GM20000 (cell line): ENCODE results near the gene SLC25A41.

Source experiments
- DNase-seq: peaks from one replicate; pipeline ENCODE4 v3.0.0; 2012; ENCODE audit warnings: low spot score
- TF ChIP-seq, protein P1 (sequence below): IDR thresholded peaks from 2 replicates; pipeline ENCODE4 v1.5.1; 2012; ENCODE audit warnings: mild to moderate bottlenecking, control low read depth; ENCODE audit errors: extremely low read depth, missing control alignments

The SLC25A41 gene

DNA sequence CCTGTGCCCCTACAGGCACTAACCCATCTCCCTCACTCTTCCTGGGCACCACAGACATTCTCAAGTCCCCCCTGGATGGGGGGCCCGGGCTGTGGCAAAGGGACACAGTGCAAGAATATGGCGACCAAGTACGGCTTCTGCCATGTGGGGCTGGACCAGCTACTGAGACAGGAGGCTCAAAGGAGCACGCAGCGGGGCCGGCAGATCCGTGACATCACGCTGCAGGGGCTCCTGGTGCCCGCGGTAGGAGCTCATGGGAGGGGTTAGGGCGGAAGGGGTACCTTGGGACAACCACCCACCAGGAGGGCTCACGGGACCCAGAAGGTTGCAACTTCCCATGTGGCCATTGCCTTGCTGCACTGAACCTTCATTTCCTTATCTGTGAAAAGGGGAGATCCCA, 37.3 kb downstream of the SLC25A41 start:
- DNase-seq = no peak
- TF ChIP-seq, protein P1, sequence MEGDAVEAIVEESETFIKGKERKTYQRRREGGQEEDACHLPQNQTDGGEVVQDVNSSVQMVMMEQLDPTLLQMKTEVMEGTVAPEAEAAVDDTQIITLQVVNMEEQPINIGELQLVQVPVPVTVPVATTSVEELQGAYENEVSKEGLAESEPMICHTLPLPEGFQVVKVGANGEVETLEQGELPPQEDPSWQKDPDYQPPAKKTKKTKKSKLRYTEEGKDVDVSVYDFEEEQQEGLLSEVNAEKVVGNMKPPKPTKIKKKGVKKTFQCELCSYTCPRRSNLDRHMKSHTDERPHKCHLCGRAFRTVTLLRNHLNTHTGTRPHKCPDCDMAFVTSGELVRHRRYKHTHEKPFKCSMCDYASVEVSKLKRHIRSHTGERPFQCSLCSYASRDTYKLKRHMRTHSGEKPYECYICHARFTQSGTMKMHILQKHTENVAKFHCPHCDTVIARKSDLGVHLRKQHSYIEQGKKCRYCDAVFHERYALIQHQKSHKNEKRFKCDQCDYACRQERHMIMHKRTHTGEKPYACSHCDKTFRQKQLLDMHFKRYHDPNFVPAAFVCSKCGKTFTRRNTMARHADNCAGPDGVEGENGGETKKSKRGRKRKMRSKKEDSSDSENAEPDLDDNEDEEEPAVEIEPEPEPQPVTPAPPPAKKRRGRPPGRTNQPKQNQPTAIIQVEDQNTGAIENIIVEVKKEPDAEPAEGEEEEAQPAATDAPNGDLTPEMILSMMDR = no peak

DNA sequence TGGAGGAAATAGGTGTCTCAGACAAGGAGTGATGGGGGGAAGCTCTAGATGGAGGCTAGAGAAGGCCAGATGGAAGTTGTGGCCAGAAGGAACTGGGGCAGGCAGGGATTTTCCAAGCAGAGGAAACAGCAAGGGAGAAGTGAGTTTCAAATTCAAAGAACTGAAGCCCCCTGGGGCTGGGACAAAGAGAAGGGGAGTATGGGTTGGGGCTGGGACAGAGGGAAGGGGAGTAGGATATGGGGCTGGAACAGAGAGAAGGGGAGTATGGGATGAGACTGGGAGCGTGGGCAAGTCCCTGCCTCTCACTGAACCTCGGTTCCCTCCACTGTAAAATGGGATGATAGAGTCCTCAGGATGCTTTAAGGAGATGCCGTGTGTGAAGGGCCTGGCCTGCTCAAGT, 38.7 kb downstream of the SLC25A41 start:
- DNase-seq = no peak
- TF ChIP-seq, protein P1 = no peak

DNA sequence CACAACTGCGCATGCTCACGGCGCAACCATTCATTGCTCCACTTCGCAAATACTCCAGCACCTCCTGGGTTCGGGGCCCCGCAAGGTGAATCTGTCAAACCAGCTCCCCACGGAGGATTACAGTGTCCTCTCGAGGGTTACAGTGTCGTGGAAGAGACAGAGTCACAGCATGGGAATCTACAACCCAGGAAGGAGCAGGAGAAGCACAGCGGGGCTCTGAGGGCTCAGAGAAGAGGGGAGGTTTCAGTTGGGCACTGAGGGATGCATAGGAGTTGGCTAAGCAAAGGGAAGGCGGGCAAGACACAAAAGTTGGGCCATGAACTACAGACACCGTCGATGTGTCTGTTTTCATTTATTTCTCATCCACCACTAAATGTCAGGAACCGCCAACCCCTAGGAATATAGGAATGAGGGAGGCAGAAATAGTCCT, 39.6 kb downstream of the SLC25A41 start:
- TF ChIP-seq, protein P1 = no peak
- no peak for DNase-seq

DNA sequence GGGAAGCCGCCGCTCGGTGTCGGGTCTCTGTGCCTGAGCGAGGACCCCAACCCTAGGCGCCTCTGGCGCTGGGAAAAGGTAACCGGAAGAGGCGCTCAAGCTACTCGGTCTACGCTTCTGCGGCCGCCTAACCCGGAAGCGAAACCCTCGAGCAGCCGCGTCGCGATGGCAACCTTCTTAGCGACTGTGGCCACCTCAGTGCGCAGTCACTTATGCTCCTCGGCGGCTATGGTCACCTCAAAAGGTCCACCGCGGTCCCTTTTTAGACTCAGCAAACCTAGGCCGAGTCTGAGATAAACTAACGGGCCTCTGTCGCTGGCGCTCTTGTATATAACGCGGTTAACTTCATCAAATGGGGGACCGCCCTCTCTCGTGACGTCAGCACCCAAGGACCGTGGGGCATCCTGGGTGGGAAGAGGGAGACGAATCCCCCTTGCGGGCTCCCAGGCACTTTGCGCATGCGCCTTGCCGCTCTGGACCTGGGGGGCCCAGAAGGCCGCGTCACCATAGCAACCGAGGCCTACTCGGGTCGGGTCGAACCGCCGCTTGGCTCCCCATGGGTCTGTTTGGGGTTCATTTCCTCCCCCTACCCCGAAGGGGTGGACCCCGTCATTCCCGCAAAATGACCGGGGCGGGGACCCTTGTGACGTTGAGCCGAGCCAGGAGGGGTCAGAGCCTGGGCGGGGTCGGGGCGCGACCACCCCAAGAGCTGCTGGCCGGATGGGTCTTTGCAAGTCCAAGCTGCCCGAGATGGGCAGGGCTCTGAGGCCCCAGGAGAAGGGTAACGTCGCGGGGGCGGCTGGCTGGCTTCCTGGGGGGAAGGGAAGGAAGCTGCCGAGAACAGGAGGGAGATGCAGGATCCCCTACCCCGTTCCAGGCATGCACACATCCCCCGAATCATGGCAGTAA, 40.2 kb downstream of the SLC25A41 start, which contains the start of gene GTF2F1:
Gene GTF2F1, minus strand, starts transcription at position 91 of the 909 bp plus-strand sequence. CDS start 169 bp downstream, outside the sequence.
- TF ChIP-seq, protein P1 = no peak
- DNase-seq = peak; percentile 96

DNA sequence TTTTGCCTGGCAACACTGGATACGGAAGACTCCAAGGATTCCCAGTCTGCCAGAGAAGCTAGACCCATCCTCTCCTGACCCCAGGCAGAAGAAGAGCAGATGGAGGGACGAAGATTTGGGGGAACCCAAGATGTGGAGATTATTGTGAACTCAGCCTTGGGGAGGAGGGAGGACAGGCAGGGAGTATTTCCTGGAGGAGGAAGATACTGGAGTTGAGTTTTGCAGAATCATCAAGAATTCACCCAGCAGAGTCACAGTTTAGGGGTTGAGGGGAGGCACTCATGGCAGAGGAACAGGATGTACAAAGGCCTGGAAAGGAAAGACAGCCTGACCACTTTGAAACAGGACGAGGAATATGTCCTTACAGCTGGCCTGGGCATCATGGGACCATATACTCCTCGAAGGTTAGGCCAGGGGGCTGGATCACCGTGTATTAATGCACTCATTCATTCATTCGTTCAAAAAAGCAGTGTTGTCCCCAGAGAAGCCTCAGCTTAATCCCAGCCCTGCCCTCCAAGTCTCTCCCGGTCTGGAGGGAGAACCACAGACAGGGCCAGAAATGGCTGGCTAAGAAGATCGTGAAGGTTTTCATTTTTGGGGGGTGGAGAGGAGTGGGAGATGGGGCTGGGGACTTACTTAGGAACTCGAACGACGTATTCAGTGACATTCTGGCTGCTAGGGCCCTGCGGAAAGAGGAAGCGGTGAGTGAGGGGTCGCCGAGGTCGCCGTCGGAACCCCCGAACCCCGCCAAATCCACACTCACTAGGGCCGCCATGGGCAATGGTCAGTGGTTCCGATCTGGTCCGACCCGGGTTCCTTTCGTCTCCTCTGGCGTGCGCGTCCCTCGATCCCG, 41.1 kb downstream of the SLC25A41 start:
- TF ChIP-seq, protein P1 = no peak
- no peak for DNase-seq

DNA sequence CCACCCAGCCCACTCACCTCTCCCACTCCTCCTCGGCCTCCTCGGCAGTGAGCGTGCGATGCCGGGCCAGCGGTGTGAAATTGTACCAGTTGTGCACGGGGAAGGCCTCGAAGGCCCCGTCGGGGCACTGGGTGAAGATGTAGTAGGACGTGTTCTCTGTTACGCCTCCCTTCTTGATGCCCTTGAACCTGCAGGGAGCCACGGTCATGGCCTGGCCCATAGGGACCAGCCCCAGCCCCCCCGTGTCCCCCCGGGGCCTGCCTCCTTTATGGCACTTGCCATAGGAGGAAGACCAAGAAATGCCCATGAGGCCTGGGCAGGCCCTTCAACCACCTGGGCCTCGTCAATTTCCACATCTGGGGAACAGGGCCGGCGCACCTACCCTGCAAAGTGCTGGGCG, 46.2 kb downstream of the SLC25A41 start:
- no peak for DNase-seq
- TF ChIP-seq, protein P1 = no peak

DNA sequence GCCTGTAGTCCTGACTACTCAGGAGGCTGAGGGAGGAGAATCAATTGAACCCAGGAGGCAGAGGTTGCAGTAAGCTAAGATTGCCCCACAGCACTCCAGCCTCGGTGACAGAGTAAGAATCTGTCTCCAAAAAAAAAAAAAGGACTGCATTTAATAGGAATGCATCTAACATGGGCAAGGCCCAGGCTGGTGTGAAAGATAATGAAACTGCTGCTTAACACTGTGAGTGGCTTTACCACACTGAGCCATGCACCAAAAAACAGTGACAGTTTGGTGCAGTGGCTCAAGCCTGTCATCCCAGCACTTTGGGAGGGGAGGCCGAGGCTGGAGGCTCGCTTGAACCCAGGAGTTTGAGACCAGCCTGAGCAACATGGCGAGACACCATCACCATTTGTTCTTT, 49.2 kb downstream of the SLC25A41 start:
- DNase-seq = no peak
- TF ChIP-seq, protein P1 = no peak
